Mammary epithelial cell (primary cell): ENCODE measurements around the gene GDPD3.

Source experiments
- EZH2 ChIP-seq: IDR thresholded peaks from 2 replicates; pipeline ENCODE4 v1.6.1; 2012; ENCODE audit warnings: low read length, inconsistent platforms, borderline replicate concordance
- TF ChIP-seq, protein P1 (sequence below), 2 donors: IDR thresholded peaks in 1 of 2; conservative IDR thresholded peaks in 1 of 2; 2 replicates each; pipeline ENCODE4 v1.5.1; 2011 to 2012; ENCODE audit warnings: inconsistent platforms in 2 of 2, low read length in 2 of 2, mild to moderate bottlenecking in 2 of 2, control low read depth in 1 of 2, low read depth in 1 of 2; ENCODE audit not compliant: insufficient read depth in 1 of 2; ENCODE audit errors: extremely low read depth in 1 of 2

DNA sequence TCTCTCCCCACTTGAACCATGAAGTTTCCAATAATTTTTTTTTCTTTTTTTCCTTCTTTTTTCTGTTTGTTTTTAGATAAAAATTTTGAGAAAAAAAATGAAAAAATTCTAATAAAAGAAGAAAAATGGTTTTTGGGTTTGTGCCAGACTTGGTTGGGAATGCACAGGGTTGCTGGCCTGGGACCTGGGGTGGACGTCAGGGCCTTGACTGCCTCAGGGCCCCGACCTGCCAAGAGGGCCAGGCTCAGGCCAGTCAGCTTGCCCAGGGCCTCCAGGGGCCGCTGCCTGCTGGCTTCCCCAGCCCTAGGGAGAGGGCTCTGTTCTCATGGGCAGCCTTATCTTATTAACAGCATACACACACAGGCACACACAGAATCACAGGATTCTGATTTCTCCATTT is 28.1 kb downstream of the GDPD3 start:
- TF ChIP-seq, protein P1, sequence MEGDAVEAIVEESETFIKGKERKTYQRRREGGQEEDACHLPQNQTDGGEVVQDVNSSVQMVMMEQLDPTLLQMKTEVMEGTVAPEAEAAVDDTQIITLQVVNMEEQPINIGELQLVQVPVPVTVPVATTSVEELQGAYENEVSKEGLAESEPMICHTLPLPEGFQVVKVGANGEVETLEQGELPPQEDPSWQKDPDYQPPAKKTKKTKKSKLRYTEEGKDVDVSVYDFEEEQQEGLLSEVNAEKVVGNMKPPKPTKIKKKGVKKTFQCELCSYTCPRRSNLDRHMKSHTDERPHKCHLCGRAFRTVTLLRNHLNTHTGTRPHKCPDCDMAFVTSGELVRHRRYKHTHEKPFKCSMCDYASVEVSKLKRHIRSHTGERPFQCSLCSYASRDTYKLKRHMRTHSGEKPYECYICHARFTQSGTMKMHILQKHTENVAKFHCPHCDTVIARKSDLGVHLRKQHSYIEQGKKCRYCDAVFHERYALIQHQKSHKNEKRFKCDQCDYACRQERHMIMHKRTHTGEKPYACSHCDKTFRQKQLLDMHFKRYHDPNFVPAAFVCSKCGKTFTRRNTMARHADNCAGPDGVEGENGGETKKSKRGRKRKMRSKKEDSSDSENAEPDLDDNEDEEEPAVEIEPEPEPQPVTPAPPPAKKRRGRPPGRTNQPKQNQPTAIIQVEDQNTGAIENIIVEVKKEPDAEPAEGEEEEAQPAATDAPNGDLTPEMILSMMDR (conservative IDR thresholded peaks at IDR 0.05 in 1 of 2, IDR thresholded peaks at IDR 0.05 in 1 of 2; ENCODE audit: extremely low read depth in 1 of 2, insufficient read depth in 1 of 2, low read depth in 1 of 2, low read length in 2 of 2) = no peak
- no peak for TF ChIP-seq EZH2
